Left cardiac atrium (tissue), 4 donors: ENCODE results near the gene MC2R. TPM values are rescaled to one million over a fixed set of nuclear protein-coding genes. Genes with fewer than 3 reads are reported as not detected.
"Not testable (repeated sequence)": the region's sequence is repeated elsewhere in the genome, so short reads cannot be mapped to it uniquely, and the experiment has no call there.

ENCODE experiments used
- ATAC-seq, 2 donors: fragments of 200-7000 bp; cut with Tn5 transposase; one replicate each; pipeline ENCODE4 v1.9.1; 2020; ENCODE audit warnings: mild to moderate bottlenecking in 2 of 2, moderate library complexity in 2 of 2
- DNase-seq: peaks from one replicate; pipeline ENCODE4 v3.0.0-alpha.2; 2020
- intact Hi-C, 2 donors: fragments of 100-400 bp; cut with DNase I; formaldehyde crosslinking; loops; one replicate each; pipeline versions ENCODE4 v1.14.1 to v1.15.1; 2022 to 2023
- total RNA-seq, 2 donors: library from RNA; stranded (reverse); fragmentation: NEBNext Ultra II Directional; extraction: Animal tissue kit (Norgen Biotek cat#: 25700); gene quantifications; one replicate each; pipeline ENCODE4 v1.2.1, GENCODE V29; 2021
- donor health status: DM: no; HTN: yes; CAD: no.
- donor health status: DM: no; HTN: yes; CAD: no; lungs with severe emphysema.
- donor health status: DM: yes; HTN: yes; CAD: no.
- donor health status: Dilated cardiomyopathy.

MC2R gene
- total RNA-seq, 2 donors from 2014 or later, result not detected

DNA sequence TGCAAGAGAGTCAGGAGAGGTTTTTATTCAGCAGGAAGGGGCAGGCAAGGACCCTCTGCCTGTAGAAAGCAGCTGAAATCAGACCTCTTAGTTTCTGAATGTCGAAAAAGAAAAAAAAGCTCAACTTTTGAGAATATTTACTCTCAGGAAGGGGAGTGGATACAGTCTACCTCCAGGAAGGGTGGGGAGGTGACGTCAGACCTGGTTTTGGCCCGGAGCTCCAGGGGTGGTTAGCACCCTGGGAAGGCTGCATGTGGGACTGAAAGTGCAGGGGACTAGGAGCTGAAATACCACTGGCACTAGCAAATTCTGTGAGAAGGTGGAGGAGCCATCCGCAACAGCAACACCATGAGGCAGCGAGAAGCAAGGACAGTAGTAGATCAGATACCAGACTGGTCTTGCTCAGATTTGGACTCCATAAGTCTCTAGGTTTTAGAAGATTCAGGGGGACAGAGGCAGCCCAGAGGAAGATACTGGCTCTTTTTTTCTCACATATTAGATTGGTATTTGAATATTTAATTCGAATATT lies 19.8 kb downstream of the MC2R start:
- no peak for DNase-seq
- intact Hi-C loops, result no loop called here
- no peak for ATAC-seq

GRCh38 chr18:13894531-13894930 lies 20.8 kb downstream of the MC2R start:
- no peak for DNase-seq
- intact Hi-C loops, result no loop called here
- no peak for ATAC-seq

DNA sequence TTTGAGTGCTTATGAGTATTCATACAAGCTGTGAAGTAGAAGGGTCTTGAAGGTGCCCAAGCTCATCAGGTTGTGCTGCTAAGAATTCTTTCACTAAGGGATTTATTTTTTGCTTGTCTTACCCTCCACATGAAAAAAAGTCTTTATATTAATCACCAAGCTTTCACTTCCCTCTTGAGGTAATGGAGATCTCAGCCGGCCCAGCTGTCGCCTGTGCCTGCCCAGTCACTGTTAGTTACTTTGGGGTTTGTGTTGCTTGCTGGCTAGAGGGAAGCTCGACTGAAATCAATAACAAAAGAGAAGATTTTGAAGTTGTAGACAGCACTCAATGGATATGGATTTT lies 21.9 kb downstream of the MC2R start:
- no peak for DNase-seq
- intact Hi-C loops, result no loop called here
- no peak for ATAC-seq

- no peak for DNase-seq
- no peak for ATAC-seq
- intact Hi-C loops, result no loop called here
These were observed 23.2 kb downstream of the MC2R start for GRCh38 chr18:13892098-13892497.

- intact Hi-C loops, result no loop called here
- DNase-seq (no peak), ATAC-seq (no peak)
These were observed 24.5 kb downstream of the MC2R start for GRCh38 chr18:13890761-13891361.

- intact Hi-C loops, result no loop called here
- ATAC-seq (peak in 1 of 2 donors; percentile 64), DNase-seq (no peak)
These were observed 25.7 kb downstream of the MC2R start for GRCh38 chr18:13889671-13890070.

GRCh38 chr18:13888191-13888716 lies 27.1 kb downstream of the MC2R start:
- intact Hi-C loops, result no loop called here
- no peak for ATAC-seq
- no peak for DNase-seq

DNA sequence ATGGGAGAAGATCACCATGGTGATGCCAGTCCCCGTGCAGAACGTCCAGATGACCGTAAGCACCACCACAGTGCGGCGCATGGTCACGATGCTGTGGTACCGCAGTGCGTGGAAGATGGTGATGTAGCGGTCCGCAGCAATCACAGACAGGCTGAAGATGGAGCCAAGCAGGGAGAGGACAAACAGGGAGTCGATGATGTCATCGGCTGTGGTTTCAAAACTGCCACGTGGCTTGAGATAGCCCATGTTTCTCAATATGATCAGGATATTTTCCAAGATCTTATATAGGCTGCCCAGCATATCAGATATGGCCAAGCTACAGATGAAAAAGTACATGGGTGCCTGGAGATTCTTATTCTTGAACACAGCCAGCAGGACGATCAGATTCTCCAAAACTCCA lies 30.3 kb downstream of the MC2R start:
- DNase-seq, result no peak
- ATAC-seq, result no peak
- intact Hi-C loops, result no loop called here

DNA sequence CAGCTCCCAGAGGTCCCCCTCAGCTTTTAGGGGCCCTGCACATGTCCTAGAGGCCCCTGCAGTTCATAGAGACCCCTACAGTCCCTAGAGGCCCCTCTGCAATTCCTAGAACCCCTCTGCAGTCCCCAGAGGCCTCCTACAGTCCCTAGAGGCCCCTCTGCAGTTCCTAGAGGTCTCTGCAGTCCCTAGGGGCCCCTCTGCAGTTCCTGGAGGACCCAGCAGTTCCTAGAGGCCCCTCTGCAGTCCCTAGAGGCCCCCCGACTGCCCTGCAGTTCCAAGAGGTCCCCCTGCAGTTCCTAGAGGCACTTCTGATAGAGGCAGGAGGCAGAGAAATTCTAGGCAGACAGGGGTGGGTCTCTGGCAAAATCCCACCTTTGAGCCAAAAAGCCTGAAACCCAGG lies 35.4 kb downstream of the MC2R start:
- no peak for DNase-seq
- intact Hi-C loops, result no loop called here
- ATAC-seq, result no peak

GRCh38 chr18:13879492-13879891 lies 35.8 kb downstream of the MC2R start:
- no peak for DNase-seq
- ATAC-seq, result no peak
- intact Hi-C loops, result no loop called here

DNA sequence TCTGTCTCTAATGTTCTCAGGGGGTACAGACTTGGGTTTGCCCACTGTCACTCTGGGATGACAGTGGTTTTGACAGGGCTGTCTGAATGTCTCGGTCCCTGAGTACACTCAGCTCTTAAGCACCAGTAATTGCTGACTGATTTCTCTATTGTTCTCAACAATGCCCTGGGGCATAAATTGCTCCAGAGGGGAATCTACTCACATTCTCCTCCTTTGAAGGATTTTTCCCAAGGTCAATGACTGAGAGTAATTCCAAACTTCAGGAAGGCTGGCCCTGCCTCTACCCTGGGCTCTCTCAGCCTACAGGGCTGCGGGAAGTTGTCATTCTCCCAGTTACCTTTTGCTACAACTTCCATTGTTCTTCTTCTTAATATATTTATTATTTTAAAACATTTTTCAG lies 36.5 kb downstream of the MC2R start:
- no peak for DNase-seq
- ATAC-seq, result no peak
- intact Hi-C loops, result no loop called here

DNA sequence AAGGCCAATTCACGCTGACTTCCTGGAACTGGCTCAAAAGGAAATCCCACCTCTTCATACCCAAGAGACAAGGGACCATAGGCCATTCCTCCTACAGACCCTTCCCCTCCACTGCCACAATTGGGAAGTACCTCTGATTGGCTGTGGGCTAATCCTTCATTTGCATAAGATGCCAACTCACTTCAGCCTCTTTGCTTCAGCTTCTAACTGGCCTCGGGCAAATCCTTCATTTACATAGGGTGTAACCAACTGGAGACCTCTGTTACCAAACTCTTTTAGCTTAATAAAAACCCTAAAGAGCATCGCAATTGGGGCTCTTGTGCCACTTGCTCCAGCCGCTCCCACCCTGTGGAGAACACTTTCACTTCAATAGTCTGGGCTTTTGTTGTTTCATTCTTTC lies 38.2 kb downstream of the MC2R start:
- DNase-seq, result no peak
- no peak for ATAC-seq
- intact Hi-C loops, result no loop called here

GRCh38 chr18:13874558-13874957 lies 40.8 kb downstream of the MC2R start:
- ATAC-seq, result no peak
- intact Hi-C loops, result no loop called here
- DNase-seq, result no peak

GRCh38 chr18:13872932-13873331 lies 42.4 kb downstream of the MC2R start:
- no peak for DNase-seq
- intact Hi-C loops, result no loop called here
- no peak for ATAC-seq

GRCh38 chr18:13872373-13872772 lies 43.0 kb downstream of the MC2R start:
- intact Hi-C loops, result no loop called here
- no peak for ATAC-seq
- no peak for DNase-seq

DNA sequence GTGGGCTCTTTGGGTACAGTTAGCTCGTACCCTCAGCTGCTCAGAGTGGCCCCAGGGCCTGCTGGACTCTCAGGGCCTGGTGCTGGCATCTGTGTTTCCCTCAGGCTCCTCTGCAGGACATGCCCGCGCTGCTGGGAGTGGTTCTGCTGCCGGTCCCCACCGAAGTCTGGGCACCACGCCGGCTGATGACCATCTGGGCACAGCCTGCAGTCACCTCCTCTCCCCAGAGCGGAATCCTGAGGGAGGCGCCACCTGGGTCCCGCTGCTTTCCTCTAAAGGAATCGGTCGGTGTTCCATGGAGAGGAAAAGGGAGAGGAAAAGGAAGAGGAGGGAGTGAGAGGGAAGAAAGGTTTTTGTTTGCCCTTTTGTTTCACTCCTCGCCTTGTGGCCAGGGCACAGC lies 43.6 kb downstream of the MC2R start:
- ATAC-seq, result no peak
- intact Hi-C loops, result no loop called here
- DNase-seq, result no peak

DNA sequence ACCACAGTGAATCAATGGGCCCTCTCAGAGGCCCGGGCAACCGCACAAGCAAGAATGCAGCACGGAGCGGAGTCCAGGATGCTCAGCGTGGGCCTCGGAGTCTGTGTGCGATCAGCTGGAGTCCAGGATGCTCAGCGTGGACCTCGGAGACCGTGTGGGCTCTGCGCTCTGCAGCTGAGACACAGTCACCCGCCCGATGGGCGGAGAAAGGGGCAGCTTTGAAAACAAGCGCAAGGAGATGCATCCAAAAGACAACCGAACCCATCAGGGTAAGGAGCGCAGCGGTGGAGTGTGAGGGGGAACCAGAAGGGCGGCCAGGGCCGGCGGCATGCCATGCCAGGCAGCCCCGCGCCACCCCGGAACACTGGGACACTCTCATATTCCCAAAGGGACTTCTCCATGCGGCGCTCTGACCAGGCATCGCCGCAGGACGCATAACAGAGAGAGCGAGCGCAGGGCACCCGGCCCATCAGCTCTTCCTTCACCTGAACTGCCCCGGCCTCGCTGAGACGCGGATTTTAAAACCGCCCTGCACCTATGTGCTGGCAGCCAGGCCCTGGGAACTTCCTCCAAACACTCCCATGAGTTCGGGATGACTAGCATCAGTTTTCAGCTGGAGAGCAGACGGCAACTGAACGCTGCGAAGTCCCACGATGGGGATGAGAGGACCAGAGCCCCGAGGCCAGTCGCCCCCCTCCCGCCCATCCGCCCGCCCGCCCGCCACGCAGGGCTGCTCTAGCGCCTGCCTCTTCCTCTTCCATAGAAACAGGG lies 46.6 kb downstream of the MC2R start:
- intact Hi-C loops, result no loop called here
- DNase-seq (no peak), ATAC-seq (no peak)

GRCh38 chr18:13862898-13863297 lies 52.4 kb downstream of the MC2R start:
- intact Hi-C loops, ATAC-seq, DNase-seq: not testable (repeated sequence)

- ATAC-seq (no peak), DNase-seq (no peak)
- intact Hi-C loops, result no loop called here
These were observed 65.5 kb downstream of the MC2R start for GRCh38 chr18:13849791-13850190.

DNA sequence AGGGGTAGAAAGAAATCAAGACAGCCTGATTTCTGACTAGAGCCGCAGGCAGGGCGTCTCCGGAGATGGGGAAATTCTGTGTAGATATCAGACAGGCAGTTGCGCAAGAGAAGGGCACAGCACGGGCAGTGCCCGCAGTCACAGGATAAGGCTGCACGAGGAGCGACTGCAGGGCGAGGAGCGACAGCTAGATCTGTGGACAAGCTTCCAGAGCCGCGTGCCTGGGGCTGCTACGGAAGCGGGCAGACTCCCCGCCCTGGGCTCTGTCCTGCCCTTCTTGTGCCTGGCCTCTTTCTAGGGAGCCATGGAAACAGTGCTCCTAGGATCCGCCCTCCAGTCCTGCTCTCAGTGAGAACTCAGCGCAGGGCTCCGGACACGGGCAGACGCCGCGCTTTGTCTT lies 78.8 kb downstream of the MC2R start:
- intact Hi-C loops, result no loop called here
- DNase-seq (no peak), ATAC-seq (no peak)

- intact Hi-C loops, result no loop called here
- no peak for ATAC-seq
- DNase-seq, result no peak
These were observed 80.1 kb downstream of the MC2R start for GRCh38 chr18:13835202-13835601.
